T-helper 1 cell treated with Interleukin-12 subunit alpha and Interleukin-12 subunit beta and Interleukin-4 antibody, amounts not matched to agents 30 ng/mL and 1 ng/mL, for 36 hours (primary cell): ENCODE measurements around the gene SEMA6A. TPM values are rescaled to one million over a fixed set of nuclear protein-coding genes. Genes with fewer than 3 reads are reported as not detected.

ENCODE experiments used
- intact Hi-C: fragments of 100-400 bp; cut with micrococcal nuclease; formaldehyde crosslinking; loops from one replicate; pipeline ENCODE4 v1.15.1; 2024
- total RNA-seq: library from RNA; stranded (reverse); gene quantifications from 2 replicates; pipeline ENCODE4 v1.2.3, GENCODE V29; 2022

Gene SEMA6A
- total RNA-seq, 1 donor from 2014 or later, result 0.15 TPM

- intact Hi-C loops, result loop anchor here (1.0 to 10.0 kb wide), 5 partner anchors 372 to 1409 kb away; partner anchors contain the start of genes CDO1, LVRN and TRIM36
These were observed 1.6 kb upstream of the SEMA6A start for GRCh38 chr5:116576053-116576713.

GRCh38 chr5:116575326-116576052 lies 866 bp upstream of the SEMA6A start:
- intact Hi-C loops, result loop anchor here (1.0 to 10.0 kb wide), 5 partner anchors 373 to 1408 kb away; partner anchors contain the start of genes CDO1, LVRN and TRIM36

GRCh38 chr5:116573702-116574366 lies 789 bp downstream of the SEMA6A start:
- intact Hi-C loops, result loop anchor here (10.0 kb wide), 2 partner anchors 609 to 759 kb away; partner anchors contain the start of genes CDO1 and LVRN

- intact Hi-C loops, result loop anchor here (10.0 kb wide), 2 partner anchors 608 to 758 kb away; partner anchors contain the start of genes CDO1 and LVRN
These were observed 1.3 kb downstream of the SEMA6A start for GRCh38 chr5:116573279-116573701.

GRCh38 chr5:116572350-116573278 lies 2.0 kb downstream of the SEMA6A start:
- intact Hi-C loops, result loop anchor here (10.0 kb wide), 2 partner anchors 608 to 758 kb away; partner anchors contain the start of genes CDO1 and LVRN

GRCh38 chr5:116571568-116572349 lies 2.9 kb downstream of the SEMA6A start:
- intact Hi-C loops, result loop anchor here (10.0 kb wide), 2 partner anchors 607 to 757 kb away; partner anchors contain the start of genes CDO1 and LVRN

GRCh38 chr5:116569999-116570398 lies 4.6 kb downstream of the SEMA6A start:
- intact Hi-C loops, result loop anchor here (10.0 kb wide), 2 partner anchors 605 to 755 kb away; partner anchors contain the start of genes CDO1 and LVRN

GRCh38 chr5:116567106-116567505 lies 7.5 kb downstream of the SEMA6A start:
- intact Hi-C loops, result no loop called here

GRCh38 chr5:116566251-116566650 lies 8.4 kb downstream of the SEMA6A start:
- intact Hi-C loops, result no loop called here

GRCh38 chr5:116564756-116565490 lies 9.7 kb downstream of the SEMA6A start:
- intact Hi-C loops, result no loop called here

GRCh38 chr5:116564312-116564711 lies 10.3 kb downstream of the SEMA6A start:
- intact Hi-C loops, result no loop called here

- intact Hi-C loops, result no loop called here
These were observed 10.8 kb downstream of the SEMA6A start for GRCh38 chr5:116563736-116564308.

GRCh38 chr5:116562669-116563068 lies 12.0 kb downstream of the SEMA6A start:
- intact Hi-C loops, result no loop called here

- intact Hi-C loops, result no loop called here
These were observed 13.0 kb downstream of the SEMA6A start for GRCh38 chr5:116561658-116562057.

GRCh38 chr5:116559673-116560164 lies 14.9 kb downstream of the SEMA6A start:
- intact Hi-C loops, result loop anchor here (5.0 kb wide), 2 partner anchors 388 to 422 kb away; no protein-coding TSS in a partner anchor

- intact Hi-C loops, result loop anchor here (5.0 kb wide), 2 partner anchors 388 to 422 kb away; no protein-coding TSS in a partner anchor
These were observed 15.4 kb downstream of the SEMA6A start for GRCh38 chr5:116559239-116559638.

GRCh38 chr5:116557669-116558271 lies 16.9 kb downstream of the SEMA6A start:
- intact Hi-C loops, result loop anchor here (5.0 kb wide), 2 partner anchors 390 to 420 kb away; no protein-coding TSS in a partner anchor

- intact Hi-C loops, result loop anchor here (5.0 kb wide), 2 partner anchors 393 to 417 kb away; no protein-coding TSS in a partner anchor
These were observed 19.9 kb downstream of the SEMA6A start for GRCh38 chr5:116554764-116555163.
